ENCODE results near the gene RCC1.

DNA sequence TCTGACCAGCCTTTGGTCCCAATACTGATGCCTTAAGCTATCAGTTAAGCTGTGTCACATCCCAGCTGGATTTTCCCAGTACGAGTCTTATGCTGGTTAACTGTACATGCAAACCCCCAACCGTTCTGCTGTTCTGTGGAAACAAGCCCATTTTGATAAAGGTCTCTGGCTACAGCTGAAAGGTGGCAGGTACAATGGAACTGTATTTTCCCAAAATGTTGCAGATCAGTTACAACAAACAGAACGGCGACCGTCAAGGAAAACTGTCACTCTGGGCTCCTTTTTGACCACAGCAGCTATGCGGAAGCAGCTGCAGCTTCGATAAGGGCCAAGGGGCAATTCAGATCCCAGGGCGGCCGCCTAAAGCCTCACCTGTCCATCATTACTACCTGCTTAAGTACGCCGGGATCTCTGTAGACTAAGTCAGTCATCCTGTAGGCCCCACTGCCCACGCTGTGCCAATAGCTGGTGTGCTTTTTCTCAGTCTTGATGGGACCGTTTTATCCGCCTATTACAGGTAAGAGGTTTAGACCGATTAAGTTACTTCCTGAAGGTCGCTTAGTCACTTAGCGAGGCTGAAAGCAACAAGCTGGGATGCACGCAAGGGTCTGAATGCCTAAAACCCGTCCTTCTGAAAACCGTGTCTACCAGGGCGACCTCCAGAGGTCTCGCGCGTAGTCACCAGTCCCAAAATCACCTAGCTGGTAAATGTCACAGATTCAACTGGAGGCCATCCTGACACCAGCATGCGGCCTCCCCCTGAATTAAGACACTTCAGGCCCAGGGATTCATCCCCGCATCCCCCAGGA, 75.1 kb downstream of the RCC1 start:
- TF ChIP-seq, protein P1, sequence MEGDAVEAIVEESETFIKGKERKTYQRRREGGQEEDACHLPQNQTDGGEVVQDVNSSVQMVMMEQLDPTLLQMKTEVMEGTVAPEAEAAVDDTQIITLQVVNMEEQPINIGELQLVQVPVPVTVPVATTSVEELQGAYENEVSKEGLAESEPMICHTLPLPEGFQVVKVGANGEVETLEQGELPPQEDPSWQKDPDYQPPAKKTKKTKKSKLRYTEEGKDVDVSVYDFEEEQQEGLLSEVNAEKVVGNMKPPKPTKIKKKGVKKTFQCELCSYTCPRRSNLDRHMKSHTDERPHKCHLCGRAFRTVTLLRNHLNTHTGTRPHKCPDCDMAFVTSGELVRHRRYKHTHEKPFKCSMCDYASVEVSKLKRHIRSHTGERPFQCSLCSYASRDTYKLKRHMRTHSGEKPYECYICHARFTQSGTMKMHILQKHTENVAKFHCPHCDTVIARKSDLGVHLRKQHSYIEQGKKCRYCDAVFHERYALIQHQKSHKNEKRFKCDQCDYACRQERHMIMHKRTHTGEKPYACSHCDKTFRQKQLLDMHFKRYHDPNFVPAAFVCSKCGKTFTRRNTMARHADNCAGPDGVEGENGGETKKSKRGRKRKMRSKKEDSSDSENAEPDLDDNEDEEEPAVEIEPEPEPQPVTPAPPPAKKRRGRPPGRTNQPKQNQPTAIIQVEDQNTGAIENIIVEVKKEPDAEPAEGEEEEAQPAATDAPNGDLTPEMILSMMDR (IDR thresholded peaks at IDR 0.05): no peak
- no peak for TF ChIP-seq POLR2A (IDR thresholded peaks at IDR 0.05)
